B cell (primary cell): Measurements from ENCODE around the gene PDE4C. TPM values are rescaled to one million over a fixed set of nuclear protein-coding genes. Genes with fewer than 3 reads are reported as not detected.

ENCODE experiments used
- ATAC-seq: fragments of 200-7000 bp; cut with Tn5 transposase; one replicate; pipeline ENCODE4 v1.10.0; 2021; ENCODE audit warnings: low read depth, mild to moderate bottlenecking, moderate number of reproducible peaks, moderate library complexity
- CTCF ChIA-PET: fragments of 350-600 bp; sonication (Branson Sonifier 250); formaldehyde crosslinking; loops from one replicate; lab custom pipeline; 2021; ENCODE audit warnings: antibody characterized with exemption, inconsistent platforms; lab: Charles Lee
- POLR2A ChIA-PET: fragments of 350-600 bp; sonication (Branson Sonifier 250); formaldehyde crosslinking; loops from one replicate; lab custom pipeline; 2021; ENCODE audit warnings: antibody characterized with exemption; lab: Charles Lee
- DNase-seq: peaks from one replicate; pipeline ENCODE4 v3.0.0; 2013
- H2AFZ ChIP-seq: 2 replicates; pipeline ENCODE4 v1.6.1; 2012; ENCODE audit warnings: mild to moderate bottlenecking, low read depth, low read length; ENCODE audit not compliant: insufficient read depth, poor library complexity, severe bottlenecking
- H3K27ac ChIP-seq, 2 donors: 1 replicate in 1 of 2; 2 replicates in 1 of 2; pipeline ENCODE4 v1.5.1; 2012 to 2013; ENCODE audit warnings: low read length in 2 of 2, mild to moderate bottlenecking in 2 of 2, moderate library complexity in 1 of 2
- H3K27me3 ChIP-seq, 4 experiments: fragments of 200-600 bp in 1 of 4; sonication (generic) in 1 of 4; replicated peaks in 1 of 4; 1 replicate in 2 of 4; 2 replicates in 2 of 4; pipeline versions ENCODE4 v1.6.1 to v1.7.0; 2013 to 2016; ENCODE audit warnings: low read length in 3 of 4, mild to moderate bottlenecking in 2 of 4, mixed read lengths in 1 of 4, moderate library complexity in 1 of 4; ENCODE audit not compliant: insufficient read depth in 4 of 4, control insufficient read depth in 3 of 4; ENCODE audit errors: control extremely low read depth in 1 of 4
- H3K36me3 ChIP-seq, 2 experiments: replicated peaks in 1 of 2; 1 replicate in 1 of 2; 2 replicates in 1 of 2; pipeline versions ENCODE4 v1.6.1 to v1.7.1; 2013; ENCODE audit warnings: low read length in 1 of 2; ENCODE audit not compliant: insufficient read depth in 2 of 2, control insufficient read depth in 1 of 2; ENCODE audit errors: control extremely low read depth in 1 of 2, extremely low read depth in 1 of 2
- H3K4me1 ChIP-seq, 2 donors: fragments of 200-600 bp in 1 of 2; sonication (generic) in 1 of 2; 1 replicate in 1 of 2; 2 replicates in 1 of 2; pipeline versions ENCODE4 v1.5.1 to v1.6.1; 2013 to 2017; ENCODE audit warnings: low read length in 2 of 2; ENCODE audit not compliant: control insufficient read depth in 2 of 2, insufficient read depth in 2 of 2
- H3K4me2 ChIP-seq: replicated peaks from 2 replicates; pipeline ENCODE3; 2012; ENCODE audit warnings: mild to moderate bottlenecking, low read depth, low read length; ENCODE audit not compliant: poor library complexity, severe bottlenecking
- H3K4me3 ChIP-seq, 5 experiments: fragments of 200-600 bp in 1 of 5; sonication (generic) in 1 of 5; 1 replicate in 3 of 5; 2 replicates in 2 of 5; pipeline versions ENCODE4 v1.5.1 to v1.7.0; 2011 to 2016; ENCODE audit warnings: low read length in 4 of 5, mild to moderate bottlenecking in 4 of 5, low read depth in 2 of 5, control low read depth in 1 of 5, moderate library complexity in 1 of 5; ENCODE audit not compliant: insufficient read depth in 1 of 5; ENCODE audit errors: control extremely low read depth in 1 of 5, extremely low read depth in 1 of 5
- H3K79me2 ChIP-seq: fragments of 200-600 bp; sonication (generic); one replicate; pipeline ENCODE4 v1.6.0; 2016; ENCODE audit warnings: low read length; ENCODE audit not compliant: control insufficient read depth, insufficient read depth
- H3K9ac ChIP-seq: fragments of 200-600 bp; sonication (generic); 2 replicates; pipeline ENCODE4 v1.6.1; 2017; ENCODE audit warnings: mild to moderate bottlenecking, low read length, moderate library complexity
- H3K9me3 ChIP-seq, 3 donors: one replicate each; pipeline versions ENCODE4 v1.6.1 to v1.7.1; 2013; ENCODE audit warnings: low read length in 2 of 3; ENCODE audit not compliant: control insufficient read depth in 2 of 3, insufficient read depth in 1 of 3; ENCODE audit errors: control extremely low read depth in 1 of 3
- H4K20me1 ChIP-seq: 2 replicates; pipeline ENCODE4 v1.6.0; 2012; ENCODE audit warnings: mild to moderate bottlenecking, low read length; ENCODE audit not compliant: insufficient read depth, control insufficient read depth, poor library complexity, severe bottlenecking
- H3K27ac Mint-ChIP-seq: one replicate; pipeline ENCODE4 v1.8.0; 2021; ENCODE audit warnings: mixed read lengths
- H3K27me3 Mint-ChIP-seq: one replicate; pipeline ENCODE4 v1.8.0; 2021; ENCODE audit warnings: mixed read lengths
- H3K4me1 Mint-ChIP-seq: one replicate; pipeline ENCODE4 v1.8.0; 2021; ENCODE audit warnings: mixed read lengths
- H3K4me3 Mint-ChIP-seq: one replicate; pipeline ENCODE4 v1.8.0; 2021; ENCODE audit warnings: mixed read lengths
- H3K9me3 Mint-ChIP-seq: one replicate; pipeline ENCODE4 v1.8.0; 2022; ENCODE audit warnings: mixed read lengths; ENCODE audit not compliant: insufficient read depth
- CTCF ChIP-seq: fragments of 200-600 bp; IDR thresholded peaks from one replicate; pipeline ENCODE4 v1.8.0; 2022; ENCODE audit warnings: antibody characterized with exemption, mild to moderate bottlenecking
- EZH2 ChIP-seq: IDR thresholded peaks from 2 replicates; pipeline ENCODE4 v1.6.1; 2012; ENCODE audit warnings: borderline replicate concordance, low read depth, mild to moderate bottlenecking, moderate library complexity, low read length; ENCODE audit not compliant: insufficient read depth, poor library complexity, severe bottlenecking
- WGBS: methylation state at CpG from one replicate; pipeline ENCODE4 v1.1.5; 2013; ENCODE audit warnings: missing lambda C conversion rate; ENCODE audit not compliant: insufficient coverage; 5-methylcytosine and 5-hydroxymethylcytosine counted together
- intact Hi-C: fragments of 100-400 bp; cut with micrococcal nuclease; formaldehyde crosslinking; loops from one replicate; pipeline ENCODE4 v1.10.0; 2022
- polyA plus RNA-seq: library from polyadenylated mRNA; depleted of rRNA; stranded (reverse); fragments of >200 nt; gene quantifications from 2 replicates; pipeline ENCODE4 v1.2.3, GENCODE V29; 2012
- total RNA-seq, 2 donors: library from RNA; stranded (reverse); fragments of 120-200 nt in 1 of 2; gene quantifications; 1 replicate in 1 of 2; 2 replicates in 1 of 2; pipeline versions ENCODE4 v1.2.3 to v1.2.4, GENCODE V29; 2013 to 2022

Gene PDE4C
- total and polyA plus RNA-seq, 2 donors (not counting 1 experiment from before 2014, with no cell fraction given) = not detected

- 90% methylated on average over 2 of the region's 5 CpGs for WGBS
These were observed 23.6 kb upstream of the PDE4C start for GRCh38 chr19:18249834-18250233.

More at GRCh38 chr19:18249834-18250233, 23.6 kb upstream of the PDE4C start:
- POLR2A ChIA-PET = interaction anchor here (0.7 kb wide), 2 partner anchors 48 to 140 kb away, joined by 3 to 4 read pairs; no protein-coding TSS in a partner anchor
- no peak overlapping the region for H3K4me2 ChIP-seq
- no peak overlapping the region for H3K4me3 ChIP-seq
- H3K4me1 ChIP-seq = peaks cover 20 to 29% of the 10 kb centered on the region in 2 donors
- H3K9ac ChIP-seq = no peak overlapping the region
- ATAC-seq = no peak
- H3K9me3 Mint-ChIP-seq = no peaks in the 10 kb centered on the region
- peaks cover 4% of the 10 kb centered on the region for H3K27me3 Mint-ChIP-seq
- H3K9me3 ChIP-seq = peaks cover 0 to 5% (median 0%) of the 10 kb centered on the region in 3 donors
- H2AFZ ChIP-seq = no peak overlapping the region
- H3K27me3 ChIP-seq = peaks cover 0 to 25% (median 2%) of the 10 kb centered on the region in 4 experiments
- DNase-seq = no peak
- H3K4me3 Mint-ChIP-seq = no peak overlapping the region
- H3K79me2 ChIP-seq = peaks cover 3% of the 10 kb centered on the region
- peaks cover 24% of the 10 kb centered on the region for H3K4me1 Mint-ChIP-seq
- no peak overlapping the region for H3K27ac Mint-ChIP-seq
- intact Hi-C loops = loop anchor here (2.0 to 5.0 kb wide), 2 partner anchors 81 to 153 kb away; partner anchors contain the start of gene MAST3
- H3K36me3 ChIP-seq = no peaks in the 10 kb centered on the region
- CTCF ChIA-PET = interaction anchor here (0.6 to 8.0 kb wide), 11 partner anchors 10 to 274 kb away, joined by 3 to 152 read pairs (median 4); partner anchors contain the start of genes MPV17L2, PIK3R2 and RAB3A
- H4K20me1 ChIP-seq = peaks cover 6% of the 10 kb centered on the region
- H3K27ac ChIP-seq = no peak overlapping the region
- TF ChIP-seq EZH2 = no peak
- no peak for TF ChIP-seq CTCF
